DND-41 (cell line): ENCODE measurements around the gene PES1.
"Not testable (repeated sequence)": the region's sequence is repeated elsewhere in the genome, so short reads cannot be mapped to it uniquely, and the experiment has no call there.

ENCODE experiments used
- ATAC-seq: fragments of 200-7000 bp; cut with Tn5 transposase; 3 replicates; pipeline ENCODE4 v1.9.1; 2021; ENCODE audit warnings: low read depth; ENCODE audit not compliant: insufficient read depth
- DNase-seq: peaks from one replicate; pipeline ENCODE4 v3.0.0-alpha.2; 2020
- H2AFZ ChIP-seq: 2 replicates; pipeline ENCODE4 v1.6.0; 2012; ENCODE audit warnings: low read depth, low read length
- H3K27ac ChIP-seq: 2 replicates; pipeline ENCODE4 v1.5.1; 2012; ENCODE audit warnings: low read length, inconsistent platforms
- H3K27me3 ChIP-seq: fragments of 200-600 bp; sonication (generic); 2 replicates; pipeline ENCODE4 v1.6.0; 2012; ENCODE audit warnings: low read length, mild to moderate bottlenecking, inconsistent platforms; ENCODE audit not compliant: insufficient read depth, poor library complexity
- H3K36me3 ChIP-seq: 2 replicates; pipeline ENCODE4 v1.5.1; 2012; ENCODE audit warnings: low read length, inconsistent platforms; ENCODE audit not compliant: insufficient read depth
- H3K4me1 ChIP-seq: 2 replicates; pipeline ENCODE4 v1.5.1; 2012; ENCODE audit warnings: mild to moderate bottlenecking, low read length; ENCODE audit not compliant: insufficient read depth
- H3K4me2 ChIP-seq: 2 replicates; pipeline ENCODE4 v1.6.0; 2012; ENCODE audit warnings: mild to moderate bottlenecking, moderate library complexity, low read length, inconsistent platforms; ENCODE audit not compliant: insufficient read depth
- H3K4me3 ChIP-seq, 2 experiments: fragments of 200-600 bp in 1 of 2; shearing (Covaris generic) in 1 of 2; 2 replicates each; pipeline ENCODE4 v1.5.1; 2012 to 2016; ENCODE audit warnings: inconsistent platforms in 2 of 2, low read length in 2 of 2, mild to moderate bottlenecking in 2 of 2, low read depth in 1 of 2, moderate library complexity in 1 of 2
- H3K79me2 ChIP-seq: 2 replicates; pipeline ENCODE4 v1.6.0; 2012; ENCODE audit warnings: low read length, inconsistent platforms; ENCODE audit not compliant: insufficient read depth
- H3K9ac ChIP-seq: 2 replicates; pipeline ENCODE4 v1.6.0; 2012; ENCODE audit warnings: low read depth, mild to moderate bottlenecking, inconsistent platforms, low read length, moderate library complexity
- H3K9me3 ChIP-seq: 2 replicates; pipeline ENCODE4 v1.5.1; 2012; ENCODE audit warnings: low read length, moderate library complexity, mild to moderate bottlenecking, inconsistent platforms; ENCODE audit not compliant: insufficient read depth, severe bottlenecking
- H4K20me1 ChIP-seq: 2 replicates; pipeline ENCODE4 v1.6.0; 2012; ENCODE audit warnings: low read length; ENCODE audit not compliant: insufficient read depth
- EZH2 ChIP-seq: IDR thresholded peaks from 3 replicates; pipeline ENCODE4 v1.6.1; 2012; ENCODE audit warnings: borderline replicate concordance, low read depth, mild to moderate bottlenecking, moderate library complexity, low read length, inconsistent platforms; ENCODE audit not compliant: severe bottlenecking
- TF ChIP-seq, protein P1 (sequence below): IDR thresholded peaks from 2 replicates; pipeline ENCODE4 v1.5.1; 2012; ENCODE audit warnings: borderline replicate concordance, low read length, moderate library complexity, mild to moderate bottlenecking; ENCODE audit not compliant: poor library complexity, severe bottlenecking; ENCODE audit errors: extremely low read depth

PES1 gene

DNA sequence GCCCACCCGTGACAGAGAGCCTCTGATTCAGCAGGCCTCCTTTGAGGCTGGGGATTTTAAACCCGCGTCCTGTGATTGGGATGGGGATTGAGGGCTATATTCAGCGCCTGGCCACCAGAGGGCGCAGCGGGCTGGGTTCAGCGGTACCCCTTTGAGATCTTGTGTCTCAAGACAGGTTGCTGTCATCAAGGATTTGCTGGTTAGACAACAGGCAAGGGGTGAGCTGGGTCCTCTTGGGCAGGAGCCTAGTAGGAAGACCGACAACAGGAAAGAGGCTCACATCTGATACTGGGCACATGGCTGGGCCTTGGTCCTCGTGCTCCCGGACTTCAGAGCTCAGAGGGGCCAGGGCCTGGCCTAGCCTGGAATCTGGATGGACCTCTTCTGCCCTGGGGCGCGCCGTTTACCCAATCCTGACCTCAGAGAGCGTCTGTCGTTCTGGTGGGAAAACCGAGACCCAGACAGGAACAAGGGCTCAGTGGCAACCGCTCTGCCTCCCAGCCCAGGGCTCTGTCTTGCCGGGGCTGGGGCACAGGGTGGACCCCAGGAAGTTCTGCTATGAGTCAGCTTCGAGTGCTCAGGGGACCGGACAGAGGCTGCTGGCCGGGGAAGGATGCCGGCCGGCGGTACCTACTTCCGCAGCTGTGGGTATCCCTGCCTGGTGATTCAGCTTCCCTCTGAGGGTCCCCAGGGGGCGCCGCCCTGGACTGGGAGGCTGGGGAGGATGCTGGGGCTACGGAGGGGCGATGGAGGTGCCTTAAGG, 42.9 kb upstream of the PES1 start:
- Histone ChIP-seq H3K27ac (no peak overlapping the region), H3K9ac (no peak overlapping the region; the same call in 1 of the 2 replicates), H3K27me3 (no peaks in the 10 kb centered on the region), H3K79me2 (no peaks in the 10 kb centered on the region), H4K20me1 (0 out of 2 replicates have a peak, but pooled peaks cover 6% of the 10 kb centered on the region), H3K4me1 (peaks cover 30% of the 10 kb centered on the region), H2AFZ (peak overlapping the region; percentile 56), H3K9me3 (no peaks in the 10 kb centered on the region), H3K4me2 (peak overlapping the region; percentile 92), H3K36me3 (no peaks in the 10 kb centered on the region), H3K4me3 (0 out of 4 replicates have a peak overlapping the region, but pooled peaks of 1 of the 2 experiments have one; percentile 58)
- ATAC-seq (peak; percentile 78), DNase-seq (peak; percentile 82)
- no peak for TF ChIP-seq EZH2
- TF ChIP-seq, protein P1, sequence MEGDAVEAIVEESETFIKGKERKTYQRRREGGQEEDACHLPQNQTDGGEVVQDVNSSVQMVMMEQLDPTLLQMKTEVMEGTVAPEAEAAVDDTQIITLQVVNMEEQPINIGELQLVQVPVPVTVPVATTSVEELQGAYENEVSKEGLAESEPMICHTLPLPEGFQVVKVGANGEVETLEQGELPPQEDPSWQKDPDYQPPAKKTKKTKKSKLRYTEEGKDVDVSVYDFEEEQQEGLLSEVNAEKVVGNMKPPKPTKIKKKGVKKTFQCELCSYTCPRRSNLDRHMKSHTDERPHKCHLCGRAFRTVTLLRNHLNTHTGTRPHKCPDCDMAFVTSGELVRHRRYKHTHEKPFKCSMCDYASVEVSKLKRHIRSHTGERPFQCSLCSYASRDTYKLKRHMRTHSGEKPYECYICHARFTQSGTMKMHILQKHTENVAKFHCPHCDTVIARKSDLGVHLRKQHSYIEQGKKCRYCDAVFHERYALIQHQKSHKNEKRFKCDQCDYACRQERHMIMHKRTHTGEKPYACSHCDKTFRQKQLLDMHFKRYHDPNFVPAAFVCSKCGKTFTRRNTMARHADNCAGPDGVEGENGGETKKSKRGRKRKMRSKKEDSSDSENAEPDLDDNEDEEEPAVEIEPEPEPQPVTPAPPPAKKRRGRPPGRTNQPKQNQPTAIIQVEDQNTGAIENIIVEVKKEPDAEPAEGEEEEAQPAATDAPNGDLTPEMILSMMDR = peak; percentile 97

DNA sequence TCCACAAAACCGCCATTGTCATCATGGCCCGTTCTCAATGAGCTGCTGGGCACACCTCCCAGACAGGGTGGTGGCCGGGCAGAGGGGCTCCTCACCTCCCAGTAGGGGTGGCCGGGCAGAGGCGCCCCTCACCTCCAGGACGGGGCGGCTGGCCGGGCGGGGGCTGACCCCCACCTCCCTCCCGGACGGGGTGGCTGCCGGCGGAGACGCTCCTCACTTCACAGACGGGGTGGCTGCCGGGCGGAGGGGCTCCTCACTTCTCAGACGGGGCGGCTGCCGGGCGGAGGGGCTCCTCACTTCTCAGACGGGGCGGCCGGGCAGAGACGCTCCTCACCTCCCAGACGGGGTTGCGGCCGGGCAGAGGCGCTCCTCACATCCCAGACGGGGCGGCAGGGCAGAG, 39.8 kb upstream of the PES1 start:
- peaks cover 24% of the 10 kb centered on the region for H3K4me1 ChIP-seq
- DNase-seq, H3K79me2 ChIP-seq, H4K20me1 ChIP-seq, H3K4me2 ChIP-seq, H2AFZ ChIP-seq, H3K36me3 ChIP-seq, H3K4me3 ChIP-seq, H3K27me3 ChIP-seq, ATAC-seq, H3K27ac ChIP-seq, H3K9me3 ChIP-seq, H3K9ac ChIP-seq: not testable (repeated sequence)

DNA sequence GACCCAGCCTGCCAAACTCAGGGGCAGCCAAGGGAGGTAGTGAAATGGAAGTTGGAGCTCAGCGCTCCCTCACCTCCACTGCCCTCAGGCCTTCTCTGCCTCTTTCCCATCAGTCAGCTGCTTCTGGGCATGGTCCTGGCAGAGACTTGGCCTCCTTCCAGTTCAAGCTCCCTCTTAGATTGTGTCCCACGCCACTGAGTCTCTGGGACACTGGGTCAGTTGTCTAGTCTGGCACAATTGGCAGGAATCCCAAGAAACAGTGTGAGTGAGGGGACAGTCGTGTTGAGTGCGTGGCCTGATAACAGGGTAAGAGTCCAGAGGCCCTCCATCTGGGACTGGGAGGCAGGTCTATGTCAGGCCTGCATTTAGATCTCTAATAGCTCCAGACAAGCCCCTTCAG, 36.8 kb upstream of the PES1 start:
- Histone ChIP-seq H3K4me3 (no peak overlapping the region), H3K9me3 (no peaks in the 10 kb centered on the region), H3K27ac (no peak overlapping the region), H3K9ac (no peak overlapping the region), H3K27me3 (no peaks in the 10 kb centered on the region), H4K20me1 (no peaks in the 10 kb centered on the region), H3K36me3 (no peaks in the 10 kb centered on the region), H3K4me1 (no peaks in the 10 kb centered on the region), H2AFZ (no peak overlapping the region), H3K4me2 (no peak overlapping the region), H3K79me2 (no peaks in the 10 kb centered on the region)
- no peak for ATAC-seq
- TF ChIP-seq EZH2 = no peak
- TF ChIP-seq, protein P1 = no peak
- no peak for DNase-seq

DNA sequence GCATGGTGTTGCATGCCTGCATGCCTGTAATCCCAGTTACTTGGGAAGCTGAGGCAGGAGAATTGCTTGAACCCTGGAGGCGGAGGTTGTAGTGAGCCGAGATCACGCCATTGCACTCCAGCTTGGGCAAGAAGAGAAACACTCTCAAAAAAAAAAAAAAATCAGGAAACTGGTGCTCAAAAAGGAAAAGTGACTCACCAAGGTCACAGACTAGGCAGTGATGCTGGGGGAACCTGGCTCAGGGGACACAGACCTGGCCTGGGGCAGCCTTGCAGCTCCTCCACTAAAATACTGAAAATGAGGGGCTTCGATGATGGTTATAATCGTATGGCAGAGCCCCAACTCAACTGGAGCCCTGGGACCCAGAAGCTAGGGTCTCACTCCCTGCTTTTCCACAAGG, 35.8 kb upstream of the PES1 start:
- H3K4me2 ChIP-seq = no peak overlapping the region
- H3K4me1 ChIP-seq = no peaks in the 10 kb centered on the region
- H3K9me3 ChIP-seq = no peaks in the 10 kb centered on the region
- ATAC-seq (no peak), DNase-seq (no peak)
- no peaks in the 10 kb centered on the region for H3K36me3 ChIP-seq
- H3K79me2 ChIP-seq = no peaks in the 10 kb centered on the region
- H3K27ac ChIP-seq = no peak overlapping the region
- H3K27me3 ChIP-seq = no peaks in the 10 kb centered on the region
- H3K4me3 ChIP-seq = no peak overlapping the region
- no peak overlapping the region for H3K9ac ChIP-seq
- TF ChIP-seq EZH2 = no peak
- TF ChIP-seq, protein P1 = no peak
- no peak overlapping the region for H2AFZ ChIP-seq
- H4K20me1 ChIP-seq = no peaks in the 10 kb centered on the region
